GM12878 (cell line): ENCODE results near the gene NMB.

Experiments used
- ATF3 ChIP-seq: IDR thresholded peaks from 2 replicates; pipeline ENCODE4 v1.6.1; 2011; ENCODE audit warnings: low read depth, mild to moderate bottlenecking, low read length, moderate library complexity, borderline replicate concordance; ENCODE audit errors: extremely low read depth
- BRCA1 ChIP-seq: IDR thresholded peaks from 2 replicates; pipeline ENCODE4 v1.6.1; 2011; ENCODE audit warnings: low read depth, low read length, improper control_type of control experiment
- CEBPB ChIP-seq, 2 experiments: fragments of 150-350 bp in 1 of 2; IDR thresholded peaks; 2 replicates each; pipeline ENCODE4 v1.6.1; 2012 to 2014; ENCODE audit warnings: low read depth in 2 of 2, low read length in 2 of 2, borderline replicate concordance in 1 of 2, inconsistent platforms in 1 of 2
- GABPA ChIP-seq: IDR thresholded peaks from 2 replicates; pipeline ENCODE4 v1.6.1; 2014; ENCODE audit warnings: antibody characterized with exemption, low read depth, mild to moderate bottlenecking, inconsistent platforms
- HDAC2 ChIP-seq: fragments of 200-600 bp; sonication (generic); IDR thresholded peaks from 2 replicates; pipeline ENCODE4 v1.6.1; 2017
- JUND ChIP-seq: IDR thresholded peaks from 2 replicates; pipeline ENCODE4 v1.6.1; 2012; ENCODE audit warnings: low read depth, mild to moderate bottlenecking, low read length, improper control_type of control experiment, moderate library complexity
- POLR2A ChIP-seq: IDR thresholded peaks from 2 replicates; pipeline ENCODE4 v1.6.1; 2011; ENCODE audit warnings: low read depth, mild to moderate bottlenecking, low read length
- RCOR1 ChIP-seq: conservative IDR thresholded peaks from 2 replicates; pipeline ENCODE4 v1.6.1; 2012; ENCODE audit warnings: low read depth, low read length, improper control_type of control experiment
- SUZ12 ChIP-seq: fragments of 200-600 bp; sonication (generic); IDR thresholded peaks from one replicate; pipeline ENCODE4 v1.6.1; 2018; ENCODE audit warnings: antibody characterized with exemption, mild to moderate bottlenecking; ENCODE audit not compliant: unreplicated experiment
- TARDBP ChIP-seq: IDR thresholded peaks from 2 replicates; pipeline ENCODE4 v1.6.1; 2016; ENCODE audit warnings: borderline replicate concordance
- ZNF24 ChIP-seq: fragments of 450-650 bp; IDR thresholded peaks from 2 replicates; pipeline ENCODE4 v1.6.1; 2017; ENCODE audit warnings: antibody characterized with exemption, mild to moderate bottlenecking
- ZNF274 ChIP-seq: IDR thresholded peaks from one replicate; pipeline ENCODE4 v1.8.0; 2011; ENCODE audit not compliant: insufficient read length, insufficient read depth
- TF ChIP-seq, protein P1 (sequence below), 3 experiments: IDR thresholded peaks in 2 of 3; conservative IDR thresholded peaks in 1 of 3; 2 replicates each; pipeline ENCODE4 v1.5.1; 2011; ENCODE audit warnings: low read depth in 3 of 3, low read length in 3 of 3, mild to moderate bottlenecking in 3 of 3, control low read depth in 2 of 3, moderate library complexity in 2 of 3, inconsistent platforms in 1 of 3, mixed read lengths in 1 of 3; ENCODE audit not compliant: control insufficient read depth in 2 of 3, insufficient read depth in 1 of 3; ENCODE audit errors: extremely low read depth in 1 of 3
- TF ChIP-seq, protein P2 (sequence below): IDR thresholded peaks from 2 replicates; pipeline ENCODE4 v1.6.1; 2012; ENCODE audit warnings: low read depth, low read length, improper control_type of control experiment

- no peak for TF ChIP-seq JUND
- TF ChIP-seq ZNF274, result no peak
- no peak for TF ChIP-seq TARDBP
- no peak for TF ChIP-seq BRCA1
- no peak for TF ChIP-seq SUZ12
- no peak for TF ChIP-seq ATF3
- TF ChIP-seq, protein P1, sequence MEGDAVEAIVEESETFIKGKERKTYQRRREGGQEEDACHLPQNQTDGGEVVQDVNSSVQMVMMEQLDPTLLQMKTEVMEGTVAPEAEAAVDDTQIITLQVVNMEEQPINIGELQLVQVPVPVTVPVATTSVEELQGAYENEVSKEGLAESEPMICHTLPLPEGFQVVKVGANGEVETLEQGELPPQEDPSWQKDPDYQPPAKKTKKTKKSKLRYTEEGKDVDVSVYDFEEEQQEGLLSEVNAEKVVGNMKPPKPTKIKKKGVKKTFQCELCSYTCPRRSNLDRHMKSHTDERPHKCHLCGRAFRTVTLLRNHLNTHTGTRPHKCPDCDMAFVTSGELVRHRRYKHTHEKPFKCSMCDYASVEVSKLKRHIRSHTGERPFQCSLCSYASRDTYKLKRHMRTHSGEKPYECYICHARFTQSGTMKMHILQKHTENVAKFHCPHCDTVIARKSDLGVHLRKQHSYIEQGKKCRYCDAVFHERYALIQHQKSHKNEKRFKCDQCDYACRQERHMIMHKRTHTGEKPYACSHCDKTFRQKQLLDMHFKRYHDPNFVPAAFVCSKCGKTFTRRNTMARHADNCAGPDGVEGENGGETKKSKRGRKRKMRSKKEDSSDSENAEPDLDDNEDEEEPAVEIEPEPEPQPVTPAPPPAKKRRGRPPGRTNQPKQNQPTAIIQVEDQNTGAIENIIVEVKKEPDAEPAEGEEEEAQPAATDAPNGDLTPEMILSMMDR (IDR thresholded peaks at IDR 0.05 in 2 of 3, conservative IDR thresholded peaks at IDR 0.05 in 1 of 3; ENCODE audit: control insufficient read depth in 2 of 3, extremely low read depth in 1 of 3, insufficient read depth in 1 of 3, low read depth in 3 of 3, low read length in 3 of 3), result no peak
- no peak for TF ChIP-seq HDAC2
- no peak for TF ChIP-seq GABPA
- TF ChIP-seq, protein P2, sequence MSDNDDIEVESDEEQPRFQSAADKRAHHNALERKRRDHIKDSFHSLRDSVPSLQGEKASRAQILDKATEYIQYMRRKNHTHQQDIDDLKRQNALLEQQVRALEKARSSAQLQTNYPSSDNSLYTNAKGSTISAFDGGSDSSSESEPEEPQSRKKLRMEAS, result no peak
- TF ChIP-seq RCOR1, result no peak
- TF ChIP-seq POLR2A, result no peak
- no peak for TF ChIP-seq ZNF24
- TF ChIP-seq CEBPB (IDR thresholded peaks at IDR 0.05; ENCODE audit: borderline replicate concordance in 1 of 2, low read depth in 2 of 2, low read length in 2 of 2), result no peak
These were observed 51.3 kb downstream of the NMB start for GRCh38 chr15:84606653-84607120.
